Stimulated activated CD8-positive, alpha-beta memory T cell treated with anti-CD3 and anti-CD28 coated beads, Interleukin-15, amount 100 ng/mL, for 24 hours (primary cell): ENCODE data around the gene HAUS7.

ENCODE experiments used
- DNase-seq: peaks from one replicate; pipeline ENCODE4 v3.0.0-alpha.2; 2020; ENCODE audit warnings: low read depth

Gene HAUS7

GRCh38 chrX:153477364-153477857 is 7.0 kb upstream of the HAUS7 start:
- DNase-seq, result no peak

DNA sequence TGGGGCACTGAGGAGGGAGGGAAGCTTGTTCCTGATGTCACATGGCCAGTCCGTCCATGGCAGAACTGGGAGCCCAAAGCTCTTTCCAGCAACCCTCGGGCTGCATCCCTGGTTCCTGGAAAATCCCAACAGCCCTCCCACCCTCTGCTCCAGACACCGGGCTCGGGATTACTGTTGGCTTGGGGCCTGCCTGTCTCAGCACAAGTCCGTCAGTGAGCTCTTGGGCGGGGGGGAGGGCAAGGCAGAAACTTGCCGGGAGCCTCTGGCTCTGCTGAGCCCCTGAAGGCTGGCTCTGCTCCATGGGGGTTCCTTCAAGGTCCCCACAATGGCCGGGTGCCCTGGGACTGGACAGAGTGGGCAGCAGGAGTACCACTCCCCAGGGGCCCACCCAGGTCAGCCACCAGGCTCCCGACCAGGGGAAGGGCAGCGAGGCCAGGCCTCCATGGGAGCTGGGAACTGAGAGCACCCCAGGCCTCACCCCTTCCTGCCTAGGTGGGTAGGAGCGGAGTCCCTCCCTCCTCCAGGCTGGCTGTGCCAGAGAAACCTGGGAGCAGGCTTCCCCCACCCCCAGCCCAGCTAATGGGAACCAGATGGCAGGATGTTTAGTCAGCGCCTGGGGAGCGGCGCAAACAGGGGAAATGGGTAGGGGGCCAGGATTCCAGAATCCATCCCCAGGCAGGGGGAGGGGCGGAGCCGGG is 6.4 kb upstream of the HAUS7 start:
- DNase-seq, result no peak

- DNase-seq, result no peak
Measured at GRCh38 chrX:153475751-153476281, 5.4 kb upstream of the HAUS7 start.

DNA sequence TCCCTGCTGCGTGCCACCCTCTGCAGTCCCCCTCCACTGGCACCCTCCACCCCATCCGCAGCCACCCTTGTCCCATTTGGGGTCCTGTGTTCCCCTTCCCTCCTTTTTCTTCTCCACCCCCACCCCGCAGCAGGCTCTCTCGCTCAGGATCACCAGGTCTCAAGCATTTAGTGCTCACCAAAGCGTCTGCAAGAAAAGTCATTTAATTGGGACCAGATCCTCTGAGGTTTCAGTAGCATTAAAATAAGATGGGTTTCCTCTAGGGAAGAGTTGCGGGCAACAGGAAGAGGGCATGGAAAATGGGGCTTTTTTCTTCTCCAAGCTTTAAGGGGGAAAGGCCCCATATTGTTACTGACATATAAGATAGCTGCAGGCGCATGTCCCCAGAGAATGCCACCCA is 4.9 kb upstream of the HAUS7 start:
- DNase-seq, result no peak

GRCh38 chrX:153474718-153475117 is 4.3 kb upstream of the HAUS7 start:
- no peak for DNase-seq

GRCh38 chrX:153474266-153474665 is 3.9 kb upstream of the HAUS7 start:
- DNase-seq, result no peak

DNA sequence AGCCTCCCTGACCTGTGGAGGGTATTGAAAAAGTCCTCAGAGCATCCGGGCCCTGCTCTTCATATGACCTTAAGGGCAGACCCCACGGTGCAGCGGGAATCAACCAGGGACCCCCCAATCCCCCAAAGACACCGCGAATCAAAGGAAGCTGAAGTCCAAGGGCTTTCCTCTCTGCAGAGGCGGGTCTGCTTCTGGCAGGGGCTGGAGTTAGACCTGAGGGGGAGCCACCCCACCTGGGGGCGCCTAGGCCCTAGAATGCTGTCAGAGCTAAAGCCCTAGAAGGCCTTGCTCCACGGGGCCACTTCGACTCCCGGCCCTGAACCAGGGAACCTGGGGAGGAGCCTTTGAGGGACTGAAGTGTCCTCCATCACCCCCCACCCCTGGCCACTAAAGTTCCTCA is 2.8 kb upstream of the HAUS7 start:
- DNase-seq, result no peak

GRCh38 chrX:153471663-153472280 is 1.4 kb upstream of the HAUS7 start:
- DNase-seq, result no peak

DNA sequence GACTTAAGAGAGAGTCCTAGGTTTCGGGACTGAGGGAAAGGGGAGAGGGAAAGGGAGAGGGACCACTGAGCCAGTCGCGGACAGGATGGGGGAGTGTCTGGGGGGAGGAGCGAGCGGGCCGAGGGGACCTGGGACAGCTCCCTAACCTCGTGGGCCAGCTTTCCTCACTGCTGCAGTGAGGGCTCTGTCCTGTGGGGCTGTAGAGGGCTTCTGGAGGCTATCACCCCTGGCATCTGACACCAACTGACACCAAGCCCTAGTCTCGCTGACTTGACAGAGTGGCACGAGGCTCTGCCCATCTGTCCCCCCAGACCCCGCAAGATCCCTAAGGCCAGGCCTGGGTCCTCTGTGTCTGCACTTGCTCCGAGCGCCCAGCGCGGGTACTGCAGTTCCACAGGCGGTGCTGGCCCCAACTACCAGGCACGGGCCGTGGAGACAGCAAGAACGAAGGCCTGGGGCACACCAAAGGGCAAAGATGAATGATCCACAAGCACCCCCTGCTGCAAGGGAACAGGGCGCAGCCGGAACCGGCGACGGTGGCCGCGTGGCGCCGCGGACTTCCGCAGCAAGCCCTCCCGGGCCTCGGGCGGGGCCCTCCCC is 465 bp downstream of the HAUS7 start:
- DNase-seq, result no peak

DNA sequence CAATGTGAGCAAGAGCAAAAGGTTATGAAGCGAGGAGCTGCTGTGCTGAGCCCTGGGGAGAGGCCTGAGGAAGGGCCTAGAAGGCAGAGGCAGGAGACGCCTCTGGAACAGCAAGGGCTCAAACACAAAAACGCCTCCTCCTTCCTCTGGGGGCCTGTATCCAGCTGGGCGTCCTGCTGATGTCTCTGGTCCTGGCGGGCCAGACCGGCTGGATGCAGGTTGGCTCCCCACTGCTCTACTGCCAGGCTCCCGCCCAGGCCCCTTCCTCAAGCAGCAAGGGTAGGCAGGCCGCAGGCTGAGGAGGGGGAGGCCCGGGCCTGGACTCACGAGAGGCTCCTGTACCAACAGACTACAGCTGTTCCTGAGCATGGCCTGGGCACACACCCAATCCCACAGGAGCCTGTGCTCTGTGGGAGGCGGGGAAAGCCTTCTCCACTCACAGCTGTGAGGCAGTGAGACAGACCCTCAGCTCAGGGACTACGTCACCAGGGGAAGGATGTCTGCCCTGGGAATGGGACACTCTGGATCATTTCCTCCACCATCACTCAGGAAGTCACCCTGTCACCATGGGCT is 2.3 kb downstream of the HAUS7 start:
- DNase-seq, result no peak

GRCh38 chrX:153465691-153466380 is 4.5 kb downstream of the HAUS7 start:
- no peak for DNase-seq

GRCh38 chrX:153464116-153464515 is 6.3 kb downstream of the HAUS7 start:
- DNase-seq, result no peak

DNA sequence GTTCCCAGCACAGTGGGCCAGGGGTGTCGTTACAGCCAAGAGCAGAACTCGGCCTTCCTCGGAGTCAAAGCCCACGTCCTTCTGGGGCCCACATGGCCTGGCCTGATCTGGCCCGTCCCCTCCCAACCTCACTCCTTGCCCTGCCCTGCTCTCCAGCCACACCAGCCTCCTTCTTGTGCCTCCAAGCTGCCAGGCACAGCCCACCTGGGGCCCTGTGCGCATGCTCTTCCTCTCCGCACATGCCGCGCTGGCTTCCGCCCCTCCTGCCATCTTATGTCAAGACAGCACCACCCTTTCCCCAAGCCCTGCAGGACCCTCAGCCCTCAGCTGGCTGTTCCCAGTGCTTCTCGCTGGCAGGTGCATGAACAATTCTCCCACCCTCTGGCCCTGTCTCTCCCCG is 6.8 kb downstream of the HAUS7 start:
- DNase-seq, result no peak

DNA sequence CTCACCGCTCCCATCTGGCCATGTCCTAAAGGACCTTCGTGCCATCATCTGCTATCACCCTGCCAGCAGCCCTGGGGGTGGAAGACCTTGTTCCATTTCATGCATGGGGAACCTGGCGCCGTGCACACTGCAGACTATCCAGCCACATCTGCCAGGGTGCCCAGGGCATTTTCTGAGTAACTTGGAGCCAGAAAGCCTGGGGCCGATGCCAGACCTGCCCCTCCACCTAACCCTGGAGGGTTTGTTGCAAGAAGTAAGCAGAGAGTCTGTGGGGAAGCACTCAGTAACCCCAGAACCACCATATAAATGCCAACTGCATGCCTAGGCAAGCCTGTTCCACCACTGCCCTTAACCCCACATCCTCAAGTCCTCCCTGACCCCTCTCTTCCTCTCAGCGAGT is 7.3 kb downstream of the HAUS7 start:
- no peak for DNase-seq

DNA sequence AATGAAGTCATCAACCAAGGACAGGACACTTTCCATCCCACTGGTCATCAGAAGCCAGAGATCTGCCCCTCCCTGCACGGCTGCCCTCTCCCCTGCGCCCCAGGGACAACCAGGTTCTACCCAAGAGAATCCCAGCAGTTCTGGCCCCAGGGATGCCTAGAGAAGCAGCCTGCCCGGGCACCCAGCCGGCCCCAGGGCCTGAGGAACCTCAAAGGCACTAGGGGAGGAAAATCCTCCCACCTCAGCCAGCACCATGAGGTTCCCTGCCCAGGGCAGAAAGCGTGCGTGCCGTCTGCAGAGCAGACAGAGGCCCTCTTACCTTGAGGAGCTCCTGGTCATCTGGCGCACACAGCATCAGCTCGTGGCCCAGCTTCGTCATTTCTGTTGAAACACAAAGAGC is 8.1 kb downstream of the HAUS7 start:
- DNase-seq, result no peak

DNA sequence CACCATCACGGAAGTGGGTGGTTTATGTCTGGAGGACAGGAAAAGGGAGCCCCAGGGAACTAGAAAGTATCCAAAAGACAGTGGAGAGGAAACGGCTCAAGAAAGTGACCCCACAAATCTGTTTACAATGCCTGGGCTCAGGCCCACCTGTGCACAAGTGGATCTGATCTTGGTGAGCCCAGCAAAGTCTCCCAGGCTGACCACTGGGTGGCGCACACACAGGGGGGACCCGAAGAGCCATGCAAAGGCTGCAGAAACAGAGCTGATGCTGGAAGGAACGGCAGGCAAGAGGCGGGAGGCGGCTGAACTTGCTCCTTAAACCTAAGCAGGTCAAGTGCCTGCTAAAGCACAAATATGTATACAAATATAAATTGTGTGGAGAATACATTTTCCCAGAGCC is 9.6 kb downstream of the HAUS7 start:
- DNase-seq, result no peak

GRCh38 chrX:153459986-153460385 is 10.4 kb downstream of the HAUS7 start:
- DNase-seq, result no peak

DNA sequence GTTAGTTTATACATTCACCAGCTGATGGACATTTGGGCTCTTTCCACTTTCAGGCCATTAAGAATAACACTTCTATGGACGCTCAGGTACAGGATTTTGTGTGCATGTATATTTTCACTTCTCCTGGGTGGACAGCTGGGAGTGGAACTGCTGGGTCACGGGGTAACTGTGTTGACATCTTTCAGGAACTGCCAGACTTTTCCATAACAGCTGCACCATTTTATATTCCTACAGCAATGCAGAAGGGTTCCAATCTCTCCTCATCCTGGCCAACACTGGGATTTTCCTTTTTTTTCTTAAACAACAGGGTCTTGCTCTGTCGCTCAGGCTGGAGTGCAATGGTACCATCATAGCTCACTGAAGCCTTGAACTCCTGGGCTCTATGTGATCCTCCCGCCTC is 11.9 kb downstream of the HAUS7 start:
- no peak for DNase-seq

DNA sequence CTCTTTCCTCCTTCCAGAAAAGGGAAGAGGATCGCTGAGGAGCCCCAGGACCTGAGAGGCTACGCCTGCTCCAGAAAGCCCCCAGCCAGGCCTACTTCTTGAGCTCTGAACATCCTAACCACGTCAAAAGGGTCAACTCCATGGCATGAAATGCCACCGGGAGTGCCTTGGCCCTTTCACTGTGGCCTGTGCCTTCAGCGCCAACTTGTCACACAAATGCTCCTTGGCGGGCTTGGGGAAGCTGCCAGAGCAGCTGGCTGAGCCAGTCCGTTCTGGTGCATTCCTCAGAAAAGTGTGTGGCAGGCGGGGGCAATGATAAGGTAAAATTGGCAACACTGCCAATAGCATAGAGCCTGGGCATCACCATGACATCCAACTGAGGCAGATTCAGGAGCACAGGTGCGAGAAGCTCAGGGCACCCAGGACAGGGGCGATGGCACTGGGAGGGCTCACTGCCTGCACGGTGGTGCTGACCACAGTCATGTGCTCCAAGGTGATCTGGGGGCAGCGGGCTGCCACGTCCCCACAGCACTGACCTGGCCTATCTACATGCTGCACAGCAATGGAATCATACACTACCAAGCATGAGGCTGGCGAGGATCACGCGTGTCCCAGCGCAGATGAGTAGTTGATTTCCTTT is 12.4 kb downstream of the HAUS7 start:
- DNase-seq, result no peak

DNA sequence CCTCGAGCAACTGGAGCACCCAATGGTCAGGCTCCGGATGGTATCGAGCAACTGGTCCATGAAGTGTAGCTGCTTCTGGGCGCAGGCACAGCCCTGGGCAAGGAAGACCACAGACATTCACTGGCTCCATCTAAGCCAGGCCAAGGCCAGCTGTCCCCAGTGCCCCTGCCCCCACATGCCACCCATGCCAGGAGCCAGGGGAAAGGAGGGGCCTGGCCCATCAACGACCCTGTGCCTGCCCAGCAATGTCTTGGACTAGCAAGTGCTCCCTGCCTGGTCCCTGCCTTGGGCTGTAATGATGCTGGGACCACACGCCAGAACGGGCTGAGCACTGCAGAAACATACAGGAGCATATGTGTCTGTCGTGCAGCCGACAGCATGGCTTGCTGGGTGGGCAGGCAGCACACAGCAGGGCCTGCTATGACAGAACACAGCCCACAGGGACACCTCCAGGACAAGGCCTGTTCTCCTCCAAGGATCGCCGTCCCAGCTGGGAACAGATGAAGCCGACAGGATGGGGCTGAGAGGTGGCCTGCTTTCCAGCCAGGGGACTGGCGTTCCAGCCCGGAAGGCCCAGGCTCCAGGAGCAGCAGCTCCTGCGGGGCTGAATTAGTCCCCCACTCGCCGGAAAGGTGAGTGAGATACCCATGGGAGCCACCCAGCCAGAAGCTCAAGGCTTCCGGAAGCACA is 13.1 kb downstream of the HAUS7 start:
- DNase-seq, result no peak

DNA sequence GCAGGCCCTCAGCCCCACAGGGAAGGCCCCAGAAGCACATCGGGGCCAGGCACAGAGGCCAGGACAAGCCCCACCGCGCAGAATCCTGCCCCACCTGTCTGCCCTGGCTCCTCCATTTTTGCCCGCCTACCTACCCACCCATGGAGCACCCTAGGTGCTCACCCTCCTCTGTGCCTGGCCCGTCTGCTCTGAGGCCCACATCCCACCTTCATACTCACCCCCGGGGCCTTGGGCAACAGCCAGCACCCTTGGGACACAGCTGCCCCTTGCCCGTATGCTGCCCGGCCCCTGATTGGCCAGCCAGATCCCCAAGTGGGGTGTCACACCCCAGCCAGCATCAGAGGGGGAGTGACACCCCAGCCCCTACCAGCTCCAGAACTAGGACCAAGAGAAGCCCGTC is 13.7 kb downstream of the HAUS7 start:
- no peak for DNase-seq
